ENCODE measurements around the gene PSPC1.
"Not testable (repeated sequence)": the region's sequence is repeated elsewhere in the genome, so short reads cannot be mapped to it uniquely, and the experiment has no call there.

The PSPC1 gene, protein sequence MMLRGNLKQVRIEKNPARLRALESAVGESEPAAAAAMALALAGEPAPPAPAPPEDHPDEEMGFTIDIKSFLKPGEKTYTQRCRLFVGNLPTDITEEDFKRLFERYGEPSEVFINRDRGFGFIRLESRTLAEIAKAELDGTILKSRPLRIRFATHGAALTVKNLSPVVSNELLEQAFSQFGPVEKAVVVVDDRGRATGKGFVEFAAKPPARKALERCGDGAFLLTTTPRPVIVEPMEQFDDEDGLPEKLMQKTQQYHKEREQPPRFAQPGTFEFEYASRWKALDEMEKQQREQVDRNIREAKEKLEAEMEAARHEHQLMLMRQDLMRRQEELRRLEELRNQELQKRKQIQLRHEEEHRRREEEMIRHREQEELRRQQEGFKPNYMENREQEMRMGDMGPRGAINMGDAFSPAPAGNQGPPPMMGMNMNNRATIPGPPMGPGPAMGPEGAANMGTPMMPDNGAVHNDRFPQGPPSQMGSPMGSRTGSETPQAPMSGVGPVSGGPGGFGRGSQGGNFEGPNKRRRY

DNA sequence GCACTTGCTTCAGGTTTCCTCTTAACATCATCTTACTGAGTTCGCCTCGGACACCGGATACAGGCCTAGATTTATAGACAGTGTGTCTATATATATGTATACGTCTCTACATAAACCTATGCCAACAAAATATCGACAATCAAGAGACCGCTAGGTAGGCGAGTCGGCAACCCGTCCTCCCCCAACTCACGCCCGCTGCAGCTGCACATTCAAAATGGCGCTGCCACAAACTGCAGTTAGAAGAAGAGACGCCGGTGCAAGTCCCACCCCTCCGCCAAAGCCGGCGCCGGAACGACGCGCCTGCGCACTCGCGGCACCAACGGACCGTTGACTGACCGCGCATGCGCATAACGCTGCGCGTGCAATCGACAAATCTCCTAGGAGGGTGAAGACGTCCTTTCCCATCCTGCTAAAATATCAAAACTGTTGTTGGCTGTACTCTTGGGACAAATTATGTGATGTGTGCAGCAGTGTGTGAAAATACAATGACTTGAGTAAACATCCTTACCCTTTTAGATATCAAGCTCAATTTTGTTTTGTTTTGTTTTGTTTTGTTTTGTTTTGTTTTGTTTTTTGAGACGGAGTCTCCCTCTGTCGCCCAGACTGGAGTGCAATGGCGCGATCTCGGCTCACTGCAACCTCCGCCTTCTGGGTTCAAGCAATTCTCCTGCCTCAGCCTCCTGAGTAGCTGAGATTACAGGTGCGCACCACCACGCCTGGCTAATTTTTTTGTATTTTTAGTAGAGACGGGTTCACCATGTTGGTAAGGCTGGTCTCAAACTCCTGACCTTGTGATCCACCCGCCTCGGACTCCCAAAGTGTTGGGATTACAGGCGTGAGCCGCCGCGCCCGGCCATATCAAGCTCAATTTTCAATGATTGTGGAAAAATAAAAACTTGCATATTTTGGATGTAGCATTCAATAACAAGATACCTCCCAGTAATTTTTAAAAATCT, at the start of gene PSPC1:
PSPC1 (minus strand) TSS at position 219 of the 956 bp plus-strand sequence; CDS start at position 31, 188 bp downstream.
- peak; percentile 95 for DNase-seq

DNA sequence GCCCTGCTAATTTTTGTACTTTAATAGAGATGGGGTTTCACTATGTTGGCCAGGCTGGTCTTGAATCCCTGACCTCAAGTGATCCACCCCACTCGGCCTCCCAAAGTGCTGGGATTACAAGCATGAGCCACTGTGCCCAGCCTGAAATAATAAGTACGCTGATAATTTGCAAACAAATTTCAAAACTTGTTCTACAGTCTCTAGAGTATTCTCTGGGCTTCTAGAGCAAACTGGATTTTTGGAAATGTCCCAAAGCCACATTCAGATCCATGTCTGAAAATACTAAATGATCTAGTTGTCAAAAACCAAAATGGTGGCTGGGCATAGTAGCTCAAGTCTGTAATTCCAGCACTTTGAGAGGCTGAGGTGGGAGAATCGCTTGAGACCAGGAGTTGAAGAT, 39.9 kb upstream of the PSPC1 start:
- DNase-seq, result no peak

DNA sequence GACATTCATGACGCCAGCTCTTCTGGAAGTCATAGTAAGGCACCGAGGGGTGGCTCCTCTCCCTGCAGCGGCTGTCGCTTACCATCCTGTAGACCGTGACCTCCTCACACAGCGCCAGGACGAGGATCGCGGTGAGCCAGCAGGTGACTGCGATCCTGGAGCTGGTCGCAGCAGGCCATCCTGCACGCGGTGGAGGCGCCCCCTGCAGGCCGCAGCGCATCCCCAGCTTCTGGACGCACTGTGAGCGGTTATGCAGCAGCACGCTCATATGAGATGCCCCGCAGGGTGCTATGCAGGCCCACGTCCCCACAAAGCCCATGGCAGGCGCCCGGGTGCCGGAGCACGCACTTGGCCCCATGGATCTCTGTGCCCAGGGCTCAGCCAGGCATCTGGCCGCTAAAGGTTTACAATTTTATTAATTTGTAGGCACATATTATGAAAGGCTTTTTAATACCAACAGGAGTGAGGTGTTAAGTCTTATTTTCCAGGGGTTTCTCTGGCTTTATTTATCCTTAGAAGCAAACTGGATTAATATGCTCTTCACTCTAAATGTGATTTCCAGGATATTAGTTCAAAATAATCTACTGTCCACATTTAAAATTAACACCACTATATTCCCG, 35.6 kb upstream of the PSPC1 start:
- DNase-seq, result peak; percentile 35

DNA sequence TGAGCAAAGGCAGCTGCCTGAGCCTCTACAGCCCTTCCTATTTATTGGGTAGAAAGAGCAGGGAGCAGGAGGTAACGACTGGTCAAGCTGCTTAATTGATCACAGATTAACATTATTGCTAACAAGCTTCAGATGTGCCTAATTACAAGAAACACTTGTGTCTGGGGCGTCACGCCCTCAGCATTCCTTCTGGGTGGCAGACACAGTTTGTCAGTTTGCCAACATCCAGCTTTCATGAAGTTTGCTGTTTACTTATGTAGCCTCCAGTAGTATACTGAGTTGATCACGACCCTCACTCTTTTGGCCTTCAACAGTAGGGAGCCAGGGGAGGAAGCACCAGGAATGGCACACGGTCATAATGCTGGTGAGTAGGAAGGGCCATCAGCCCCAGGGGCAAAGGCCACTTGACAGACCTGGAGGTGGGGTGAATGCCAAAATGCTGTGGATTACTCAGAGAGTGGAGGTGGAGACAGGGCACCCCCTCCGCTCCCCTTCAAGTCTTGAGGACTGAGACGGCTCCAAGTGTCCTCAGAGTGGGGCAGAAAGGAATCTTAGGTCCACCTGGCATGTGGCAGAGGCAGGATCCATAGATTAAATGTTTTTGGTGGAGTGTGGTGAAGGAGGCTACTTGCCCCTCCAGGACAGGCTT, 34.9 kb upstream of the PSPC1 start:
- no peak for DNase-seq

DNA sequence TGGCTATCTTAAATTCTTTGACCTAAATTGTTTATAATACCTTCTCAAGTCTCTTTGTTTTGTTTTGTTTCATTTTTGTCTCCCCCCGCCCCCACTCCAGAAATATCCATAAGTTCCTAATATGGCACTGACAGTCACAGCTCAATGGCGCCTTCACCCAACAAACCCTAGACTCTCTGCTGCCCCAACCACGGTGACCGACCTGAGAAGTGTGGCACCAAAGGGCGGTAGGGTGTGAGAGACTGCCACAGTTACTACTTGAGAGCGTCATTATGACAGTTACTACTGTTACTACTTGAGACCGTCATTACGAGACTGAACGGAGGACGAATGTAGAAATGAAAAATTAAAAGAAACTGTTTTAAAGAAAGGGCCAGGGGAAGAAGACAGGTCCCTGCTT, 34.4 kb upstream of the PSPC1 start:
- no peak for DNase-seq

DNA sequence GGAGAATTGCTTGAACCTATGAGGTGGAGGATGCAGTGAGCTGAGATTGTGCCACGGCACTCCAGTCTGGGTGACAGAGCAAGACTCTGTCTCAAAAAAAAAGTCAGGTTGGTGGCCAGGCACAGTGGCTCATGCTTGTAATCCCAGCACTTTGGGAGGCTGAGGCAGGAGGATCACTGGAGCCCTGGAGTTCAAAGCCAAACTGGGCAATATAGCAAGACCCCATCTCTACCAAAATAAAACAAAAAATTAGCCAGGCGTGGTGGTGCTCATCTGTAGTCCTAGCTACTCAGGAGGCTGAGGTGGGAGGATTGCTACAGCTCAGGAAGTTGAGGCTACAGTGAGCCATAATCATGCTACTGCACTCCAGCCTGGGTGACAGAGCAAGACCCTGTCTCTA, 33.1 kb upstream of the PSPC1 start:
- not testable (repeated sequence) for DNase-seq

DNA sequence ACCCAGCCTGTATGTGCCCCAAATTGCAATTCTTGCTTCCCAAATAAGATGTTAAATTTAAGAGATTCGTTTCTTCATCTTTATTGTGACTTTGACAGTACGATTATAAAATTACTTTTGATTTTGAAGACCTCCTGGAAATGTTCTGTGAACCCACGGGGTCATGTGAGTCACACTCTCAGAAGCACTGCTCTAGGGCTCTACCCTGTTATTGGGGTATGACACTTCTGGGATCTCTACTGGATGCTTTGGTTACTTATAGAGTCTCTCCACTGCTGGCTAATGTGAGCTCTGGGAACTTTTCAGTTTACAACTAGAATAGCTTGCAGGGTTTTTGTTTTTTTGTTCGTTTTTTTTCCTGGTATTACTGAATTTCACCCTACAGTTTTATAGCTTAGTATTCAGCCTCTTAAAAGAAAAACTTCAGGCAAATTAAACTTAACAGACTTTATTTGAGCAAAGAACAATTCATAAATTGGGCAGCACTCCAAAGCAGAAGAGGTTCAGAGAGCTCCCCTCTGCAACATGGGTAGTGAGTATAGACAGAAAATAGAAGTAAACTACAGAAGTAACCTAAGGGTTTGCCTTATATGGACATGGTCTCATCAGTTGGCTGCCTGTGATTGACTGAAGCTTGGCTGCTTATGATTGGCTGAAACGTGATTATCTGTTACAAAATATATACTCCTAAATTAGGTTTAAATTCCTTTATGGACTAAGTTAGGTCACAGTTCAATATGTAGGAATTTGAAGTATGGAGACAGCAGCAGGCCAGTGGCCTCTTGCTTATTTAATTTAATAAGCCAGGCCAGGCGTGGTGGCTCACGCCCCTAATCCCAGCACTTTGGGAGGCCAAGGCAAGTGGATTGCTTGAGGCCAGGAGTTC, 28.5 kb upstream of the PSPC1 start:
- no peak for DNase-seq

DNA sequence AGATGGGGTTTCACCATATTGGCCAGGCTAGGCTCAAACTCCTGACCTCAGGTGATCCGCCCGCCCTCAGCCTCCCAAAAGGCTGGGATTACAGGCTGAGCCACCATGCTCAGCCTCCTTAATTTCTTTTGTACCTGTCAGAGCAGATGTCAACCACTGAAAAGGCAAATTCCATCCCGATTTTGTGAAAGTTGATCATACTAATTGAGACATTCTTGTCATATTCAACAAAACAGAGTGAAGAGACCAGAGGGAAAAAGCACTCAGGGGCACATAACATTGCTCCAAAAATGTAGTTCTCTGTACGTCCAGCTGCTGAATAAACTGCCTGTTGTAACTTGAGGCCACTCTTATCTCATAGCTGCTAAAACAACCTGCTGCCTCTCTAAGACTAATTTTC, 27.4 kb upstream of the PSPC1 start:
- no peak for DNase-seq

DNA sequence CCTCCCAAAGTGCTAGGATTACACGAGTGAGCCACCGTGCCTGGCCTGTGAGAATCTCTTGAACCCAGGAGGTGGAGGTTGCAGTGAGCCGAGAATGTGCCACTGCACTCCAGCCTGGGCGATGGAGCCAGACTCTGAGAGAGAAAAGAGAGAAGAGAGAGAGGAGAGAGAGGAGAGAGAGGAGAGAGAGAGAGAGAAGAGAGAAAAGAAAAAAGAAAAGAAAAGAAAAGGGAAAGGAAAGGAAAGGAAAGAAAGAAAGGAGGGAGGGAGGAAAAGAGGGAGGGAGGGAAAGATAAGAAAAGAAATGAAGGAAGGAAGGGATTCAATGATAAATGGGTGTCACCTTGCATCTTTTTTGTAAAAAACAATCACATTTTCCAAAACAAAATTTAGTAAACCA, 23.0 kb upstream of the PSPC1 start:
- no peak for DNase-seq

DNA sequence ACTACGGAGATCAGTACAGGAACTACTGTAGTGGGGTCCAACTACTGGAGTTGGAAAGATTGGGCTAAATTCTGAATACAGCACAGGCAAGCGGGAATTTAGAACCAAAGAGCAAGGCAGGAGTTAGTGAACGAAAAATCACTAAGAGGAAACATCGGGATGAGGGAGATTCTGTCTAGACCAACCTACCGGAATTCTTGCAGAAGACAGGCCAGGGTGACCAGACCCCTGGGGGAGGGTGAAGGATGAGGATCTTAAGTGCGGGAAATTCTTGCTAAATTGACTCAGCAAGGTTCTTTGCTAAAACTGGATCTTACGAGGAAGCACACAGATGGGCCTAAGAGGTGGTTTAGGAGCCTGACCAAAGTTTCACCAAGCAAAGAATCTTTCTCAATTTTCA, 13.2 kb upstream of the PSPC1 start:
- no peak for DNase-seq

DNA sequence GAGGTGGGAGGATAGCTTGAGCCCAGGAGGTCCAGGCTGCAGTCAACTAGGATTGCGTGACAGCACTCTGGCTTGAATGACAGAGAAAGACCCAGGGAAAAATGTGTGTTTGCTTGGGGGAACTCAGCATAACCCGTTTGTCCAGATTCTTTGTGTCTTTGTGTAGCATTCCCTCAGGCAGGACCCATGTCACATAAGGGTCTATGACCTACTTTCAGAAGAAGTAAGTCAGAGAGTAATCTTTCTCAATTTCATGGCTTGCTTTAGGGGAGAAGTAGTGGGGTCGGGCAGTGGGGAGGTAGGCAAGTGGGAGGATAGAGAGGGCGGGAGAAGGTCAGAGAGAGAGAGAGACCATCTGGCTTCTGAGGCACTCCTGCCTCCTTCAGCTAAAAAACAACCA, 11.9 kb upstream of the PSPC1 start:
- no peak for DNase-seq

DNA sequence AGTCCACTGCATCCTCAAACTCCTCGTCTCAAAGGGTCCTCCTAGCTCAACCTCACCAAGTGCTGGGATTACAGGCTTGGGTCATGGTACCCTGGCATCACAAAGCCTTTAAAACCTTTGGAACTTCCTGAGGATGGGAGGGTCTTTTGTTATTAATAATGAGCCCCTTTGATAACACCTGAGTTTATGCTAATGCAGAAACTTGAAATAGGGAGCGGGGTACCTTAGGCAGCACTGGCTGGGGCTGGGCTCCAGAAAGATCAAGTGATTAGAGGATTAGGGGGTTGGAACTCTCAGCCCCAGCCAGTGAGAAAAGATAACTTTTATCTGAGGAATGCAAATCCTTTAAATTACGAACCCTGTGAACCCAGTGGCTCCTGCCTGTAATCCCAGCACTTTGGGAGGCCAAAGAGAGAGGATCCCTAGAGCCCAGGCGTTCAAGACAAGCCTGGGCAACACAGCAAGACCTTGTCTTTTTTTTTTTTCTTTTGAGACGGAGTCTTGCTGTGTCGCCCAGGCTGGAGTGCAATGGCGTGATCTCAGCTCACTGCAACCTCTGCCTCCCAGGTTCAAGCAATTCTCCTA, 9.3 kb upstream of the PSPC1 start:
- no peak for DNase-seq

DNA sequence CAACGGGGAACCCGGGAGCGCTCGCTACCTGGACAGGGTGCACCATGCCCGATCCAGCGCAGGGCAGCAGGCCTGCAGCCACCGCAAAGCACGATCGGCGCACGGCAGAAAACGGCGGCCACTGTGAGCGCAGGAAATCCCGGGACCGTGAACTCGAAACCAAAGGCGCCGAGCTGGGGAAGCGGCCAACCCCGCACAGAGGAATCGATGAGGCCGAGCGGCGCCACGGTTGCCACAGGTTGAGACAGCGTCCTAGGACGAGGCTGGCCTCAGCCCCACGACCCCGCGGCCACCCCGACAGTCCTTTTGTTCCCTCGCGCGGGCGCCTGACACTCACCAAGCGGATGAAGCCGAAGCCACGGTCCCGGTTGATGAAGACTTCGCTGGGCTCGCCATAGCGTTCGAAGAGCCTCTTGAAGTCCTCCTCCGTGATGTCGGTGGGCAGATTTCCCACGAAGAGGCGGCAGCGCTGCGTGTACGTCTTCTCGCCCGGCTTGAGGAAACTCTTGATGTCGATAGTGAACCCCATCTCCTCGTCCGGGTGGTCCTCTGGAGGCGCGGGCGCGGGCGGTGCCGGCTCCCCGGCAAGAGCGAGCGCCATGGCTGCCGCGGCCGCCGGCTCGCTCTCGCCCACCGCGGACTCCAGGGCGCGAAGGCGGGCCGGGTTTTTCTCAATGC, 557 bp downstream of the PSPC1 start:
- DNase-seq, result peak; percentile 52

DNA sequence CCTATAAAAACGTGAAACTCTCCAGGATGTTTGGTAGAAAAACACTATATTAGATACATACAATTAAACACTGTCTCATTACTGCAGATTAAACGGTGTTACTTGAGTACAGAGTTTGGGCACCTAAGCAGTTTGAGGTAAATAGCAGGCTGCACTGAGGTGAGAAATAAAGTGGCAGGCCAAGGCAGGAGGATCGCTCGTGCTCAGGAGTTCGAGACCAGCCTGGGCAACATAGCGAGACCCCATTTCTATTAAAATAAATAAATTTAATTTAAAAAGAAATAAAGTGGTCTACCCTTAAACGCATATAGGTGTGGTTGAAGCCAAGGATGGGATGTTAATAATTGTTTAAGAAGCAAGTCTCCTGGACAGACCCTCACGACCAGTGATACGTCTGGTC, 1.2 kb downstream of the PSPC1 start:
- no peak for DNase-seq

DNA sequence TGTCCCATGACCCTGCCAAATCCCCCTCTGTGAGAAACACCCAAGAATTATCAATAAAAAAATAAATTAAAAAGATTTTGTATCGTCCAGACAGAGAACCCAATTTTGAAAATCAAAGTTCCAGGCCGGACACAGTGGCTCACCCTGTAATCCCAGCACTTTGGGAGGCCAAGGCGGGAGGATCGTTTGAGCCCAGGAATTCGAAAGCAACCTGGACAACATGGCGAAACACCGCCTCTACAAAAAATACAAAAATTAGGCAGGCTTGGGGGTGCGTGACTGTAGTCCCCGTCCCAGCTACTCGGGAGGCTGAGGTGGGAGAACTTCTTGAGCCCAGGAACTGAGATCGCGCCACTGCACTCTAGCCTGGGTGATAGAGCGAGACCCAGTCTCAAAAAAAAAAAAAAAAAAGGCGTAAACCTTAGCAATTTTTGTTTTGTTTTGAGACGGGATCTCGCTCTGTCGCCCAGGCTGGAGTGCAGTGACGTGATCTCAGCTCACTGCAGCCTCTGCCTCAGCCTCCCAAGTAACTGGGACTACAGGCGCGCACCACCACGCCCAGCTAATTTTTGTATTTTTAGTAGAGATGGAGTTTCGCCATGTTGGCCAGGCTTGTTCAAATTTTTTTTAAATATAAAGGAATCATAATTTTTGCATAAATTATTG, 1.9 kb downstream of the PSPC1 start:
- DNase-seq, result not testable (repeated sequence)

DNA sequence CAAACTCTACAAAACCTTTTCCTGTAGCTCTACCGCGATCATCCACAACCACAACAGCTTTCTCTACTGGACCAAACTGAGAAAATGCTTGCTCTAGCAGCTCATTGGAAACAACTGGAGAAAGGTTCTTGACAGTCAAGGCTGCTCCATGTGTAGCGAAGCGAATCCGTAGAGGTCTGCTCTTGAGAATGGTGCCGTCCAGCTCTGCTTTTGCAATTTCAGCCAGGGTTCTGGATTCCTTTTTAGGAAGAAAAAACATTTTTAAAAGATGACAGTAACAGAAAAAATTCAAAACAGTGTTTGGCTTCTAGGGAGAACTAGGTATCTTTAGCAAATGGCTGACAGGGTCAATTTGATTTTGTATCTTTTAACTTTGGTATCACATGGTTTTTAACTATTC, 10.4 kb downstream of the PSPC1 start:
- DNase-seq, result no peak

DNA sequence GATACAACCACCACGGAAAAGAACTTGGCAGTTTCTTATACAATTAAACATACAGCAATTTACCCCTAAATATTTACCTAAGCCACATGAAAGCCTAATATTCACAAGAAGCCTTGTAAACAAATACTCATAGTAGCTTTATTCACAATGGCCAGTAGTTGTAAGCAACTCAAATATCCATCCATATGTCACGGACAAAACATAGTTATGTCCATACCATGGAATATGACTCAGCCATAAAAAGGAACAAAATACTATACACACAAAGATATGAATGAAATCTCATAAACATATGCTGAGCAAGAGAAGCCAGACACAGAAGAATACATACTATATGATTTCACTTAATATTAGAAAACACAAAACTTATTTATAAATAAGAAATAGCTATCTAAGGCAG, 12.9 kb downstream of the PSPC1 start:
- no peak for DNase-seq

DNA sequence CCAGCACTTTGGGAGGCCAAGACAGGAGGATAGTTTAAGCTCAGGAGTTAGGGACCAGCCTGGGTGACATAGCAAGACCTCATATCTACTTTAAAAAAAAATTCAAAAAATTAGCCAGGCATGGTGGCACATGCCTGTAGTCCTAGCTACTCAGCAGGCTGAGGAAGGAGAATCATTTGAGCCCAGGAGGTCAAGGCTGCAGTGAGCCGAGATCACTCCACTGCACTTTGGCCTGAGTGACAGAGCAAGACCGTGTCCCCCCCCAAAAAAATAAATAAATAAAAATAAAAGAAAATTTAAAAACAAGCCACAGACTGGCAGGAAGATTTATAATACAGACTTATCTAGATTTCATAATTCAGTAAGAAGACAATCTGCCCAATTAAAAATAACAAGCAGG, 14.8 kb downstream of the PSPC1 start:
- DNase-seq, result no peak

DNA sequence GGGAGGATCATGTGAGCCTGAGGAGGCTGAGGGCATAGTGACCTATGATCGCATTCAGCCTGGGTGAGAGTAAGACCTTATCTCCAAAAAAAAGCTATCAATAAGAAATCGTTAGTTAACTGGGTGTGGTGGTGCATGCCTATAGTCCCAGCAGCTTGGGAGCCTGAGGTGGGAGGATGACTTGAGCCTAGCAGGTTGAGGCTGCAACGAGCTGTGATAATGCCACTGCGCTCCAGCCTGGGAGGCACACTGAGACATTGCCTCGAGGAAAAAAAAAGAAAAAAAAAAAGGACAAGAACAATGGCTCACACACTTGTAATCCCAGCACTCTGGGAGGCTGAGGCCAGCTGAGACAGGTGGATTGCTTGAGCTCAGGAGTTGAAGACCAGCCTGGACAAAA, 16.2 kb downstream of the PSPC1 start:
- DNase-seq, result no peak

DNA sequence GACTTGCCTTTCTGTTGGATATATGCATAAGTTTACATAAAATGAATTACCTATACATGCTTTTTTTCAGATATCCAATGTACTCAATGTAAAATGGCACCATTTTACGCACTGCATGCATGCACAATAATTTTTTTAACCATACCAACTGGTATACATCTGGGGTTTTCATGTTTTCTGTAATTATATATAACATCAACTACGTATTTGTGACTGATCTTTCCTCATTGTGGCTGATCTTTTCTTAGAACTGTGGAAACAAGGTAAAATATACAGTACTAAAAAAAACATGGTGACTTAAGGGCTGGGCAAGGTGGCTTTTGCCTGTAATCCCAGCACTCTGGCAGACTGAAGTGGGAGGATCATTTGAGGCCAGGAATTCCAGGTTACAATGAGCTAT, 18.5 kb downstream of the PSPC1 start:
- no peak for DNase-seq

All from activated CD8-positive, alpha-beta memory T cell treated with anti-CD3 and anti-CD28 coated beads, Interleukin-2, amount 50 U/mL, for 4 hours (primary cell).